ENCODE data around the gene CDIPT.
"Not testable (repeated sequence)": the region's sequence is repeated elsewhere in the genome, so short reads cannot be mapped to it uniquely, and the experiment has no call there.

The CDIPT gene

GRCh38 chr16:29835926-29836325, 27.1 kb downstream of the CDIPT start:
- no peak overlapping the region for H3K27ac Mint-ChIP-seq
- H3K4me3 Mint-ChIP-seq, result no peak overlapping the region
- no peaks in the 10 kb centered on the region for H3K9me3 Mint-ChIP-seq
- DNase-seq (ENCODE audit: low spot score in 2 of 2) (no peak), ATAC-seq (no peak)
- peaks cover 2% of the 10 kb centered on the region for H3K4me1 Mint-ChIP-seq
- peaks cover 100% of the 10 kb centered on the region for H3K36me3 Mint-ChIP-seq

- no peak for ATAC-seq
- DNase-seq (ENCODE audit: low spot score in 2 of 2), result no peak
- no peaks in the 10 kb centered on the region for H3K9me3 Mint-ChIP-seq
- no peak overlapping the region for H3K4me3 Mint-ChIP-seq
- H3K36me3 Mint-ChIP-seq, result peaks cover 87% of the 10 kb centered on the region
- H3K4me1 Mint-ChIP-seq, result peaks cover 17% of the 10 kb centered on the region
- H3K27ac Mint-ChIP-seq, result no peak overlapping the region
Measured at GRCh38 chr16:29834079-29834478, 28.9 kb downstream of the CDIPT start.

GRCh38 chr16:29833219-29833618, 29.8 kb downstream of the CDIPT start:
- not testable (repeated sequence) for DNase-seq (ENCODE audit: low spot score in 2 of 2); H3K9me3 Mint-ChIP-seq; ATAC-seq; H3K27ac Mint-ChIP-seq; H3K4me3 Mint-ChIP-seq
- peaks cover 78% of the 10 kb centered on the region for H3K36me3 Mint-ChIP-seq
- H3K4me1 Mint-ChIP-seq, result peaks cover 17% of the 10 kb centered on the region

GRCh38 chr16:29831490-29831889, 31.5 kb downstream of the CDIPT start:
- ATAC-seq (no peak), DNase-seq (ENCODE audit: low spot score in 2 of 2) (no peak)
- no peak overlapping the region for H3K4me3 Mint-ChIP-seq
- peaks cover 68% of the 10 kb centered on the region for H3K36me3 Mint-ChIP-seq
- peaks cover 28% of the 10 kb centered on the region for H3K4me1 Mint-ChIP-seq
- H3K9me3 Mint-ChIP-seq, result no peaks in the 10 kb centered on the region
- peak overlapping the region; percentile 9 for H3K27ac Mint-ChIP-seq

- Mint-ChIP-seq H3K4me3 (no peak overlapping the region), H3K27ac (peak overlapping the region; percentile 9), H3K4me1 (peaks cover 32% of the 10 kb centered on the region), H3K9me3 (no peaks in the 10 kb centered on the region), H3K36me3 (peaks cover 66% of the 10 kb centered on the region)
- DNase-seq (ENCODE audit: low spot score in 2 of 2) (no peak), ATAC-seq (no peak)
Measured at GRCh38 chr16:29830774-29831173, 32.3 kb downstream of the CDIPT start.

GRCh38 chr16:29826342-29826695, 36.7 kb downstream of the CDIPT start:
- H3K4me1 Mint-ChIP-seq, result peaks cover 64% of the 10 kb centered on the region

GRCh38 chr16:29825145-29826044, 37.6 kb downstream of the CDIPT start:
- no peaks in the 10 kb centered on the region for H3K9me3 Mint-ChIP-seq
- peak overlapping the region; percentile 61 for H3K4me3 Mint-ChIP-seq
- peak overlapping the region; percentile 93 for H3K27ac Mint-ChIP-seq
- ATAC-seq, result peak; percentile 80
- DNase-seq (ENCODE audit: low spot score in 2 of 2), result peak; percentile 20 to 78
- peaks cover 62% of the 10 kb centered on the region for H3K4me1 Mint-ChIP-seq
- peaks cover 44% of the 10 kb centered on the region for H3K36me3 Mint-ChIP-seq

More at GRCh38 chr16:29826342-29826695, 36.7 kb downstream of the CDIPT start:
- Mint-ChIP-seq H3K4me3 (peak overlapping the region; percentile 61), H3K27ac (no peak overlapping the region), H3K9me3 (no peaks in the 10 kb centered on the region), H3K36me3 (peaks cover 47% of the 10 kb centered on the region)
- no peak for ATAC-seq
- no peak for DNase-seq (ENCODE audit: low spot score in 2 of 2)

- Mint-ChIP-seq H3K36me3 (peaks cover 51% of the 10 kb centered on the region), H3K9me3 (no peaks in the 10 kb centered on the region), H3K27ac (peak overlapping the region; percentile 93), H3K4me1 (peaks cover 60% of the 10 kb centered on the region), H3K4me3 (peak overlapping the region; percentile 61)
- no peak for ATAC-seq
- no peak for DNase-seq (ENCODE audit: low spot score in 2 of 2)
Measured at GRCh38 chr16:29824589-29825144, 38.4 kb downstream of the CDIPT start.

- H3K27ac Mint-ChIP-seq, result peak overlapping the region; percentile 90
- peaks cover 75% of the 10 kb centered on the region for H3K36me3 Mint-ChIP-seq
- H3K9me3 Mint-ChIP-seq, result no peaks in the 10 kb centered on the region
- ATAC-seq, result no peak
- peaks cover 74% of the 10 kb centered on the region for H3K4me1 Mint-ChIP-seq
- peak overlapping the region; percentile 97 for H3K4me3 Mint-ChIP-seq
- no peak for DNase-seq (ENCODE audit: low spot score in 2 of 2)
Measured at GRCh38 chr16:29821643-29822115, 41.3 kb downstream of the CDIPT start.

- DNase-seq (ENCODE audit: low spot score in 2 of 2) (peak; percentile 34 to 76), ATAC-seq (peak; percentile 60)
- no peaks in the 10 kb centered on the region for H3K9me3 Mint-ChIP-seq
- peaks cover 72% of the 10 kb centered on the region for H3K36me3 Mint-ChIP-seq
- peaks cover 75% of the 10 kb centered on the region for H3K4me1 Mint-ChIP-seq
- peak overlapping the region; percentile 97 for H3K4me3 Mint-ChIP-seq
- H3K27ac Mint-ChIP-seq, result peak overlapping the region; percentile 90
Measured at GRCh38 chr16:29820730-29821642, 42.0 kb downstream of the CDIPT start.

GRCh38 chr16:29820271-29820701, 42.7 kb downstream of the CDIPT start, which contains the start of gene MVP:
Gene MVP, plus strand, starts transcription at chr16:29820462. Its CDS starts 10,088 bp downstream, at chr16:29830550.
- peak; percentile 14 for ATAC-seq
- Mint-ChIP-seq H3K4me1 (peaks cover 75% of the 10 kb centered on the region), H3K36me3 (peaks cover 74% of the 10 kb centered on the region), H3K4me3 (peak within 1 kb of the TSS; percentile 97), H3K9me3 (no peaks in the 10 kb centered on the region), H3K27ac (peak within 1 kb of the TSS; percentile 90)
- peak; percentile 28 to 77 for DNase-seq (ENCODE audit: low spot score in 2 of 2)

- Mint-ChIP-seq H3K36me3 (peaks cover 70% of the 10 kb centered on the region), H3K4me3 (peak overlapping the region; percentile 97), H3K27ac (peak overlapping the region; percentile 90)
Measured at GRCh38 chr16:29819506-29819905, 43.5 kb downstream of the CDIPT start.

GRCh38 chr16:29818082-29818481, 44.9 kb downstream of the CDIPT start:
- DNase-seq (ENCODE audit: low spot score in 2 of 2) (no peak), ATAC-seq (no peak)
- peaks cover 64% of the 10 kb centered on the region for H3K36me3 Mint-ChIP-seq
- peak overlapping the region; percentile 93 for H3K27ac Mint-ChIP-seq
- H3K9me3 Mint-ChIP-seq, result no peaks in the 10 kb centered on the region
- H3K4me1 Mint-ChIP-seq, result peaks cover 83% of the 10 kb centered on the region
- peak overlapping the region; percentile 97 for H3K4me3 Mint-ChIP-seq

More at GRCh38 chr16:29819506-29819905, 43.5 kb downstream of the CDIPT start:
- Mint-ChIP-seq H3K4me1 (peaks cover 75% of the 10 kb centered on the region), H3K9me3 (no peaks in the 10 kb centered on the region)
- DNase-seq (ENCODE audit: low spot score in 2 of 2) (no peak), ATAC-seq (no peak)

GRCh38 chr16:29816694-29817441, 46.2 kb downstream of the CDIPT start:
- Mint-ChIP-seq H3K4me3 (peak overlapping the region; percentile 97), H3K27ac (peak overlapping the region; percentile 93), H3K9me3 (no peaks in the 10 kb centered on the region), H3K36me3 (peaks cover 59% of the 10 kb centered on the region), H3K4me1 (peaks cover 84% of the 10 kb centered on the region)
- DNase-seq (ENCODE audit: low spot score in 2 of 2), result peak; percentile 44 to 83
- ATAC-seq, result peak; percentile 59
